Liver (tissue), 9 donors: ENCODE data around the gene ZC3H7B. TPM values are rescaled to one million over a fixed set of nuclear protein-coding genes. Genes with fewer than 3 reads are reported as not detected.
A peak's percentile ranks its signal among the peaks of the same experiment; 100 is the strongest.
"Not testable (repeated sequence)": the region's sequence is repeated elsewhere in the genome, so short reads cannot be mapped to it uniquely, and the experiment has no call there.

Source experiments
- DNase-seq: peaks from one replicate; pipeline ENCODE4 v3.0.0-alpha.2; 2017; ENCODE audit warnings: low spot score
- H3K27ac ChIP-seq, 2 donors: one replicate each; pipeline ENCODE4 v1.7.0; 2013; ENCODE audit warnings: inconsistent platforms in 2 of 2, low read length in 2 of 2, control low read depth in 1 of 2, low read depth in 1 of 2, mild to moderate bottlenecking in 1 of 2
- H3K27me3 ChIP-seq, 4 donors: one replicate each; pipeline versions ENCODE4 v1.6.1 to v1.7.0; 2013; ENCODE audit warnings: low read length in 3 of 4, inconsistent platforms in 1 of 4, mild to moderate bottlenecking in 1 of 4, moderate library complexity in 1 of 4; ENCODE audit not compliant: control insufficient read depth in 4 of 4, insufficient read depth in 4 of 4
- H3K36me3 ChIP-seq, 4 donors: one replicate each; pipeline versions ENCODE4 v1.6.1 to v1.7.0; 2013; ENCODE audit warnings: low read length in 3 of 4, mild to moderate bottlenecking in 3 of 4, low read depth in 1 of 4, moderate library complexity in 1 of 4; ENCODE audit not compliant: control insufficient read depth in 4 of 4, insufficient read depth in 3 of 4
- H3K4me1 ChIP-seq, 4 donors: one replicate each; pipeline versions ENCODE4 v1.6.1 to v1.7.0; 2013; ENCODE audit warnings: low read length in 3 of 4, mild to moderate bottlenecking in 3 of 4, moderate library complexity in 1 of 4; ENCODE audit not compliant: control insufficient read depth in 4 of 4, insufficient read depth in 4 of 4
- H3K4me3 ChIP-seq, 3 donors: one replicate each; pipeline versions ENCODE4 v1.6.1 to v1.7.0; 2013; ENCODE audit warnings: low read length in 3 of 3, control low read depth in 1 of 3, low read depth in 1 of 3, mild to moderate bottlenecking in 1 of 3
- H3K9ac ChIP-seq, 2 donors: one replicate each; pipeline ENCODE4 v1.7.0; 2013; ENCODE audit warnings: low read length in 2 of 2, mild to moderate bottlenecking in 2 of 2, moderate library complexity in 2 of 2, control low read depth in 1 of 2, low read depth in 1 of 2
- H3K9me3 ChIP-seq, 4 donors: one replicate each; pipeline versions ENCODE4 v1.6.1 to v1.7.0; 2013; ENCODE audit warnings: low read length in 3 of 4; ENCODE audit not compliant: control insufficient read depth in 4 of 4
- CTCF ChIP-seq: fragments of 150-350 bp; IDR thresholded peaks from 2 replicates; pipeline ENCODE4 v1.5.1; 2017; ENCODE audit warnings: improper control_type of control experiment, low read depth, low read length; ENCODE audit not compliant: missing input control
- FOXA1 ChIP-seq: IDR thresholded peaks from 2 replicates; pipeline ENCODE4 v1.6.1; 2016; ENCODE audit warnings: antibody characterized with exemption
- FOXA2 ChIP-seq: IDR thresholded peaks from 2 replicates; pipeline ENCODE4 v1.6.1; 2016; ENCODE audit warnings: antibody characterized with exemption
- GABPA ChIP-seq, 2 donors: IDR thresholded peaks in 1 of 2; conservative IDR thresholded peaks in 1 of 2; 2 replicates each; pipeline ENCODE4 v1.6.1; 2016; ENCODE audit warnings: antibody characterized with exemption in 2 of 2, mild to moderate bottlenecking in 1 of 2, moderate library complexity in 1 of 2
- HNF4A ChIP-seq, 2 donors: conservative IDR thresholded peaks; 2 replicates each; pipeline ENCODE4 v1.6.1; 2016; ENCODE audit warnings: antibody characterized with exemption in 2 of 2, mild to moderate bottlenecking in 2 of 2
- HNF4G ChIP-seq: IDR thresholded peaks from 2 replicates; pipeline ENCODE4 v1.6.1; 2016; ENCODE audit warnings: antibody characterized with exemption
- MAX ChIP-seq: IDR thresholded peaks from 2 replicates; pipeline ENCODE4 v1.6.1; 2016; ENCODE audit warnings: antibody characterized with exemption
- NR2F2 ChIP-seq: IDR thresholded peaks from 2 replicates; pipeline ENCODE4 v1.6.1; 2016; ENCODE audit warnings: antibody characterized with exemption
- RAD21 ChIP-seq, 2 donors: IDR thresholded peaks; 2 replicates each; pipeline ENCODE4 v1.6.1; 2016; ENCODE audit warnings: antibody characterized with exemption in 2 of 2, mild to moderate bottlenecking in 2 of 2
- REST ChIP-seq: IDR thresholded peaks from 2 replicates; pipeline ENCODE4 v1.6.1; 2016; ENCODE audit warnings: antibody characterized with exemption, mild to moderate bottlenecking
- RXRA ChIP-seq, 2 donors: IDR thresholded peaks; 2 replicates each; pipeline ENCODE4 v1.6.1; 2017 to 2018; ENCODE audit warnings: antibody characterized with exemption in 2 of 2, mild to moderate bottlenecking in 1 of 2
- TAF1 ChIP-seq: conservative IDR thresholded peaks from 2 replicates; pipeline ENCODE4 v1.6.1; 2016; ENCODE audit warnings: antibody characterized with exemption, mild to moderate bottlenecking
- WGBS: extraction: QIAGEN DNeasy Blood & Tissue Kit; methylation state at CpG from one replicate; pipeline ENCODE4 v1.1.7; 2013; 5-methylcytosine and 5-hydroxymethylcytosine counted together
- polyA plus RNA-seq, 2 donors: library from polyadenylated mRNA; stranded (reverse) in 1 of 2; unstranded in 1 of 2; fragments of 200-250 nt in 1 of 2; fragments of >200 nt in 1 of 2; fragmentation: Nextera tagmentation in 1 of 2; extraction: Ambion mirVana in 1 of 2; gene quantifications; one replicate each; pipeline versions ENCODE4 v1.2.1 to v1.2.3, GENCODE V29; 2013 to 2015
- total RNA-seq, 2 donors: library from RNA; depleted of rRNA; stranded (reverse); fragments of >200 nt; gene quantifications; one replicate each; pipeline ENCODE4 v1.2.3, GENCODE V29; 2014
- TF ChIP-seq, protein P1 (sequence below): IDR thresholded peaks from 2 replicates; pipeline ENCODE4 v1.6.1; 2016; ENCODE audit warnings: antibody characterized with exemption
- donor health status: healthy.
- donor health status: healthy.
- donor health status: healthy.
- donor health status: healthy.
- donor health status: healthy.

Gene ZC3H7B
- total and polyA plus RNA-seq, 4 donors = 6.6 to 50.2 (median 26.1) TPM

DNA sequence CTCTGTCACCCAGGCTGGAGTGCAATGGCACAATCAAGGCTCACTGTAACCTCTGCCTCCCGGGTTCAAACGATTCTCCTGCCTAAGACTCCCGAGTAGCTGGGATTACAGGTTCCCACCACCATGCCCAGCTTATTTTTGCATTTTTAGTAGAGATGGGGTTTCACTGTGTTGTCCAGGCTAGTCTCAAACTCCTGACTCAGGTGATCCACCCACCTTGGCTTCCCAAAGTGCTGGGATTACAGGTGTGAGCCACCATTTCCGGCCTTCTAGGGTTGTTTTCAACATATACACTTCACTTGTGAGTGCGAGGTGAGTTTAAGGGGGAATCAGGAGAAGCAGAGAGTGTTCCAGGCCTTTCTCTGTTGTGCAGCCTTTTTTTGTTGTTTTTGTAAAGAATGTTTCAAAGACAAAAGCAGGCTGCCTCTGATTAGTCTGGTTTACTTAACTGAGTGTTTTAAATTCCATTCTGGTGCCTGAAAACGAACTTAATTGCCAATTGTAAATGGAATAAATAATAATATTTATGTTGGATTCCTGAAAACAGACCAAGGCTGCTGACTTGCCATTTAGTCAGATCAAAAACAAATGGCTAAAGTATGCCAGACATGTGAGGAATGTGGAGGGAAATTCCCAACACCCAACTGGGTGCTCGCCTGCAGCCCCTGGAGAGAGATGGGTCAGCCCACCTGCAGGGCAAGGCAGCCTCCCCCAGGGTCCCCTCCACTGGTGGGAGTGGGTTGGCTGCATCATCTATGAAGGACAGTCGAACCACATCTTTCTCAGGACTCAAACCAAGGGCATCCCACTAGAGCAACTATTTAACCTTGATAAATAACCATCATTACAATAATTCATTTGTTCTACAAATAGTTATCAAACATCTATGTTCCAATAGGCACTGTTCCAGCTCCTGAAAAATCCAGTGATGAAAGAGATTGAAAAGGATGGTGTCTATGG lies 10.8 kb upstream of the ZC3H7B start:
- WGBS = 83% methylated on average over 8 of the region's 8 CpGs
- no peak for DNase-seq
- no peak for TF ChIP-seq NR2F2
- no peak for TF ChIP-seq RAD21 (IDR thresholded peaks at IDR 0.05)
- Histone ChIP-seq H3K36me3 (no peaks in the 10 kb centered on the region), H3K9me3 (no peaks in the 10 kb centered on the region), H3K27ac (peak overlapping the region in 1 of 2 donors; percentile 12), H3K27me3 (no peaks in the 10 kb centered on the region), H3K4me1 (peaks cover 4 to 19% (median 13%) of the 10 kb centered on the region in 4 donors), H3K9ac (no peak overlapping the region), H3K4me3 (no peak overlapping the region)

GRCh38 chr22:41294816-41295215 lies 6.5 kb upstream of the ZC3H7B start:
- H3K27ac ChIP-seq, H3K9me3 ChIP-seq, H3K9ac ChIP-seq, H3K4me1 ChIP-seq, H3K27me3 ChIP-seq, DNase-seq, H3K36me3 ChIP-seq, H3K4me3 ChIP-seq: not testable (repeated sequence)
- WGBS = 94% methylated on average over 21 of the region's 28 CpGs

DNA sequence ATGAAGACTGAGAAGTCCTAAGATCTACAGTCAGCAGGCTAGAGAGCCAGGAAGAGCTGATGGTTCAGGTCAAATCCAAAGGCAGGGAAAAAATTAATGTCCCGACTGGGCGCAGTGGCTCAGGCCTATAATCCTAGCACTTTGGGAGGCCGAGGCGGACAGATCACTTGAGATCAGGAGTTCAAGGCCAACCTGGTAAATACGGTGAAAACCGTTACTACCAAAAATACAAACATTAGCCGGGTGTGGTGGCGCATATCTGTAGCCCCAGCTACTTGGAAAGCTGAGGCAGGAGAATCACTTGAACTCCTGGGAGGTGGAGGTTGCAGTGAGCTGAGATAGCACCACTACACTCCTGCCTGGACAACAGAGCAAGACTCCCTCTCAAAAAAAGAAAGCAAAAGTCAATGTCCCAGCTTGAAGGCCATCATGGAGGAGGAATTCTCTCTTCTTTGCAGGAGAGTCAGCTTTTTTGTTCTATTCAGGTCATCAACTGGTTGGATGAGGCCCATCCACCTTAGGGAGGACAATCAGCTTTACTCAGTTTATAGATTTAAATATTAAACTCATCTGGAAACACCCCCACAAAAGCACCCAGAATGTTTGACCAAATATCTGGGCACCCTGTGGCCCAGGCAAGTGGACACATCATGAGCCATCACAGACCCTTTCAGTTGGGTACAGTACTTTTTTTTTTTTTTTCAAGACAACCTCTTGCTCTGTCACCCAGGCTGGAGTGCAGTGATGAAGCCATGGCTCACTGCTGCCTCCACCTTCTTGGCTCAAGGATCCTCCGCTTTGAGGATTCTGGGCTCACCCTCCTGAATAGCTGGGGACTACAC lies 4.3 kb upstream of the ZC3H7B start:
- 95% methylated on average over 9 of the region's 9 CpGs for WGBS
- H3K9me3 ChIP-seq = no peaks in the 10 kb centered on the region
- peaks cover 1 to 5% (median 5%) of the 10 kb centered on the region in 4 donors for H3K4me1 ChIP-seq
- H3K36me3 ChIP-seq = no peaks in the 10 kb centered on the region
- no peak for DNase-seq
- TF ChIP-seq REST (no peak), NR2F2 (no peak), MAX (no peak), HNF4G (no peak), GABPA (IDR thresholded peaks at IDR 0.05 in 1 of 2, conservative IDR thresholded peaks at IDR 0.05 in 1 of 2) (no peak), CTCF (no peak), HNF4A (conservative IDR thresholded peaks at IDR 0.05) (no peak), RXRA (IDR thresholded peaks at IDR 0.05) (no peak), TAF1 (no peak), FOXA1 (no peak), RAD21 (IDR thresholded peaks at IDR 0.05) (no peak), FOXA2 (no peak)
- TF ChIP-seq, protein P1, sequence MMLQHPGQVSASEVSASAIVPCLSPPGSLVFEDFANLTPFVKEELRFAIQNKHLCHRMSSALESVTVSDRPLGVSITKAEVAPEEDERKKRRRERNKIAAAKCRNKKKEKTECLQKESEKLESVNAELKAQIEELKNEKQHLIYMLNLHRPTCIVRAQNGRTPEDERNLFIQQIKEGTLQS = no peak
- H3K9ac ChIP-seq = no peak overlapping the region
- H3K27ac ChIP-seq = no peak overlapping the region
- no peak overlapping the region for H3K4me3 ChIP-seq
- no peaks in the 10 kb centered on the region for H3K27me3 ChIP-seq
